ENCODE data around the gene RAB4B.
"Not testable (repeated sequence)": the region's sequence is repeated elsewhere in the genome, so short reads cannot be mapped to it uniquely, and the experiment has no call there.

Gene RAB4B

DNA sequence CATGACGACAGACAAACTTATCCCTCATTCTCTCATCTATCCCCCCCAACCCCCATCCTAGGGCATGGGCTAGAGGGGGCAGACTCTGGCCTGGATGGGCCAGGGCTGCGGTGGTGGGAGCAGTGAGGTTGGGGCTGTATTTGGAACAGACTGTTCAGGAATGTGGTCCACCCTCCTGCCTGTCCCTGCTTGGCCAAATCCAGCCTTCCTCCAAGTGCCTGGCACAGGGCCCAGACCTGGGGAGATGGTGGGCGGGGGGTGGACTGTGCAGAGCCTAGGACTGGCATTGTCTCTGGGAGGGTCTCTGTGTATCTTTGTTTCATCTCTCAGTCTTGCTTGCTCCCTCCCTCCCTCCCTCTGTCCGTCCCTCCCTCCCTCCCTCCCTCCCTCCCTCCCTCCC is 35.1 kb downstream of the RAB4B start:
- no peak overlapping the region for H2BK5ac ChIP-seq (ENCODE audit: low read length)
- H3K4ac ChIP-seq (ENCODE audit: low read length): no peak overlapping the region

DNA sequence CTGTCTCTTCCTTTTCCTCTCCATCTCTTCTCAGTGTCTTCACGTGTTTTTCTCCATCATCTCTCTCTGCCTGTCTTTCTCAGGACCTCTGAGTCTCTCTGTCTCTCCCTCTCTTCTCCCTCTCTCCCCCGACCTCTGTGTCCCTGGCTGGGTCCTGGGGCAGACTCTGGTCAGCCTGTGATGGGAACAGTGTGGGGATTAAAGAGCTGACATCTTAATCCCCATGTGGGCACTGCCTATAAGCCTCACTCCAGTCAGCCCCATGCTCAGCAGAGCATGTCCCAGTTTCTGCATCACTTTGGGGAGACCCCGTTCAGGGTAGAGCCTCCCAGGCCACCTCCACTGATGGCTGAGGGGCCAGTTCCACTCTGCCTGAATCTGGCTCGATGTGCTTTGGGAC is 37.2 kb downstream of the RAB4B start:
- no peaks in the 10 kb centered on the region for H3K79me1 ChIP-seq (ENCODE audit: low read depth, low read length)
- H3K9me3 ChIP-seq (replicated peaks in 1 of 2; ENCODE audit: control insufficient read depth in 2 of 2, insufficient read depth in 1 of 2, low read depth in 1 of 2, low read length in 2 of 2): no peaks in the 10 kb centered on the region
- H3K4me1 ChIP-seq (ENCODE audit: control insufficient read depth in 2 of 2, insufficient read depth in 1 of 2, low read depth in 1 of 2, low read length in 2 of 2): peaks cover 6 to 10% of the 10 kb centered on the region in 2 donors
- H3K9ac ChIP-seq (ENCODE audit: low read depth, low read length, poor library complexity): no peak overlapping the region
- no peak overlapping the region for H3K4me2 ChIP-seq (ENCODE audit: insufficient read depth, low read length, poor library complexity, severe bottlenecking)
- H2AFZ ChIP-seq (ENCODE audit: low read length): no peak overlapping the region
- H4K8ac ChIP-seq (ENCODE audit: low read depth, low read length): no peak overlapping the region
- H3K14ac ChIP-seq (ENCODE audit: low read length): no peak overlapping the region
- H3K4me3 ChIP-seq (ENCODE audit: low read length in 2 of 2): no peak overlapping the region
- no peak overlapping the region for H3K27ac ChIP-seq (replicated peaks; ENCODE audit: low read length)
- H2BK120ac ChIP-seq (ENCODE audit: low read depth, low read length): no peak overlapping the region
- no peak overlapping the region for H3K4ac ChIP-seq (ENCODE audit: low read length)
- WGBS, 2 donors (ENCODE audit: extremely low coverage in 2 of 2, insufficient read length in 2 of 2, insufficient replicate concordance in 1 of 2): no CpG with 5 or more reads among the region's 4 CpGs
- H3K23ac ChIP-seq (ENCODE audit: low read depth, low read length, poor library complexity): no peak overlapping the region
- no peak overlapping the region for H4K91ac ChIP-seq (ENCODE audit: low read depth, low read length, poor library complexity)
- no peaks in the 10 kb centered on the region for H3K27me3 ChIP-seq (ENCODE audit: control insufficient read depth in 3 of 3, insufficient read depth in 3 of 3, low read depth in 1 of 3, low read length in 3 of 3)
- no peak overlapping the region for H2BK15ac ChIP-seq (ENCODE audit: low read length)
- DNase-seq (ENCODE audit: low spot score): no peak
- H2AK5ac ChIP-seq (ENCODE audit: low read depth, low read length): no peak overlapping the region
- no peak overlapping the region for H2BK5ac ChIP-seq (ENCODE audit: low read length)
- no peak overlapping the region for H3K18ac ChIP-seq (ENCODE audit: low read length)
- H2BK12ac ChIP-seq (ENCODE audit: low read length): peak overlapping the region; percentile 41
- peaks cover 0 to under 1% of the 10 kb centered on the region in 2 donors for H3K36me3 ChIP-seq (replicated peaks in 1 of 2; ENCODE audit: control insufficient read depth in 2 of 2, insufficient read depth in 2 of 2, low read length in 2 of 2)

More for the DNA sequence above, 35.1 kb downstream of the RAB4B start:
- no peak overlapping the region for H3K27ac ChIP-seq (replicated peaks; ENCODE audit: low read length)
- no peak overlapping the region for H3K4me2 ChIP-seq (ENCODE audit: insufficient read depth, low read length, poor library complexity, severe bottlenecking)
- H3K9me3 ChIP-seq (replicated peaks in 1 of 2; ENCODE audit: control insufficient read depth in 2 of 2, insufficient read depth in 1 of 2, low read depth in 1 of 2, low read length in 2 of 2): no peaks in the 10 kb centered on the region
- no peak overlapping the region for H2BK15ac ChIP-seq (ENCODE audit: low read length)
- H3K27me3 ChIP-seq (ENCODE audit: control insufficient read depth in 3 of 3, insufficient read depth in 3 of 3, low read depth in 1 of 3, low read length in 3 of 3): no peaks in the 10 kb centered on the region
- H2BK120ac ChIP-seq (ENCODE audit: low read depth, low read length): no peak overlapping the region
- no peak overlapping the region for H3K9ac ChIP-seq (ENCODE audit: low read depth, low read length, poor library complexity)
- H3K18ac ChIP-seq (ENCODE audit: low read length): no peak overlapping the region
- peaks cover 10 to 21% of the 10 kb centered on the region in 2 donors for H3K36me3 ChIP-seq (replicated peaks in 1 of 2; ENCODE audit: control insufficient read depth in 2 of 2, insufficient read depth in 2 of 2, low read length in 2 of 2)
- H2AFZ ChIP-seq (ENCODE audit: low read length): no peak overlapping the region
- WGBS, 2 donors (ENCODE audit: extremely low coverage in 2 of 2, insufficient read length in 2 of 2, insufficient replicate concordance in 1 of 2): no CpG with 5 or more reads among the region's 4 CpGs
- no peak overlapping the region for H2BK12ac ChIP-seq (ENCODE audit: low read length)
- peaks cover 7 to 13% of the 10 kb centered on the region in 2 donors for H3K4me1 ChIP-seq (ENCODE audit: control insufficient read depth in 2 of 2, insufficient read depth in 1 of 2, low read depth in 1 of 2, low read length in 2 of 2)
- H4K91ac ChIP-seq (ENCODE audit: low read depth, low read length, poor library complexity): no peak overlapping the region
- no peak overlapping the region for H3K23ac ChIP-seq (ENCODE audit: low read depth, low read length, poor library complexity)
- H3K79me1 ChIP-seq (ENCODE audit: low read depth, low read length): peaks cover 2% of the 10 kb centered on the region
- no peak overlapping the region for H3K14ac ChIP-seq (ENCODE audit: low read length)
- no peak overlapping the region for H4K8ac ChIP-seq (ENCODE audit: low read depth, low read length)
- no peak overlapping the region for H3K4me3 ChIP-seq (ENCODE audit: low read length in 2 of 2)
- peak overlapping the region; percentile 49 for H2AK5ac ChIP-seq (ENCODE audit: low read depth, low read length)
- no peak for DNase-seq (ENCODE audit: low spot score)

DNA sequence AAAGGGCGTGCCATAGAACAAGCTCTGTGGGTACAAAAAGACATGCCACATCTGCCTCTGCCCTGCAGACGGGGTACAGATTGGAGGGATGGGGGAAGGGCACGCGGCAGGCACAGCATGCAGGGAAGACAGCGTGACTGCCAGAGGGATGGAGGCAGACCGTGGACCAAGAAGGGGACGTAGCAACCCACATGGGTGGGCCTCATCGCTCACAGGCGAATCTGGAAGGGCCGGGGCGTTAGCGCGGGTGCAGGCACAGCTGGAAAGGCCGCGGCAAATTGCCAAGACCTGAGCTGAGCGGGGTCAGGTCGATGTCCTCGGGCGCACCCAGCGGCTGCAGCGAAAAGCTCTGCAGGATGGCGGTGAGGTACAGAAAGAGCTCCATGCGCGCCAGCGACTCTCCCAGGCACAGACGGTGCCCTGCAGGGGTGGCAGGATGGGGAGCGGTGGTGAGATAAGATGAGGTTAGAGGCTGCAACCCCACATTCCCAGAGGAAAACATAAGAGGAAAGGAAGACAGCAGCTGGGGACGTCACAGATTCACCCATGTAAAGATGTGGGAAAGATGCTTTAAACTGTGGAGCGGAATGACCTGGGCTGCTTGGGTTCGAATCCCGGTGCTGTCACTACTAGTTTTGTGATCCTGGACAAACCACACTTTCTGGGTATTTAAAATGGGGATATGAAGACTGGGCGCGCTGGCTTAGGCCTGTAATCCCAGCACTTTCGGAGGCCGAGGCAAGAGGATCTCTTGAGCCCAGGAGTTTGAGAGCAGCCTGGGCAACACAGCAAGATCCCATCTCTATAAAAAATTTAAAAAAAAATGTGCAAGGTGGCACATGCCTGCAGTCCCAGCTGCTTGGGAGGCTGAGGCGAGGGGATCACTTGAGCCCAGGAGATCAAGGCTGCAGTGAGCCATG is 40.7 kb downstream of the RAB4B start:
- DNase-seq (ENCODE audit: low spot score); H2BK12ac ChIP-seq (ENCODE audit: low read length); H2BK120ac ChIP-seq (ENCODE audit: low read depth, low read length); H3K4ac ChIP-seq (ENCODE audit: low read length); H3K27me3 ChIP-seq (ENCODE audit: control insufficient read depth in 3 of 3, insufficient read depth in 3 of 3, low read depth in 1 of 3, low read length in 3 of 3); H2BK15ac ChIP-seq (ENCODE audit: low read length); H3K9me3 ChIP-seq (replicated peaks in 1 of 2; ENCODE audit: control insufficient read depth in 2 of 2, insufficient read depth in 1 of 2, low read depth in 1 of 2, low read length in 2 of 2); H4K91ac ChIP-seq (ENCODE audit: low read depth, low read length, poor library complexity); H3K9ac ChIP-seq (ENCODE audit: low read depth, low read length, poor library complexity); H2BK5ac ChIP-seq (ENCODE audit: low read length); H3K27ac ChIP-seq (replicated peaks; ENCODE audit: low read length); H3K79me1 ChIP-seq (ENCODE audit: low read depth, low read length); H3K4me1 ChIP-seq (ENCODE audit: control insufficient read depth in 2 of 2, insufficient read depth in 1 of 2, low read depth in 1 of 2, low read length in 2 of 2); H3K14ac ChIP-seq (ENCODE audit: low read length); H4K8ac ChIP-seq (ENCODE audit: low read depth, low read length); H3K36me3 ChIP-seq (replicated peaks in 1 of 2; ENCODE audit: control insufficient read depth in 2 of 2, insufficient read depth in 2 of 2, low read length in 2 of 2); H2AK5ac ChIP-seq (ENCODE audit: low read depth, low read length); H3K23ac ChIP-seq (ENCODE audit: low read depth, low read length, poor library complexity): not testable (repeated sequence)
- Histone ChIP-seq H3K4me3 (ENCODE audit: low read length in 2 of 2) (peak overlapping the region; percentile 45 to 68), H2AFZ (ENCODE audit: low read length) (peak overlapping the region; percentile 92), H3K4me2 (ENCODE audit: insufficient read depth, low read length, poor library complexity, severe bottlenecking) (peak overlapping the region; percentile 2), H3K18ac (ENCODE audit: low read length) (peak overlapping the region; percentile 55)
- WGBS, 2 donors (ENCODE audit: extremely low coverage in 2 of 2, insufficient read length in 2 of 2, insufficient replicate concordance in 1 of 2): no CpG with 5 or more reads among the region's 36 CpGs

DNA sequence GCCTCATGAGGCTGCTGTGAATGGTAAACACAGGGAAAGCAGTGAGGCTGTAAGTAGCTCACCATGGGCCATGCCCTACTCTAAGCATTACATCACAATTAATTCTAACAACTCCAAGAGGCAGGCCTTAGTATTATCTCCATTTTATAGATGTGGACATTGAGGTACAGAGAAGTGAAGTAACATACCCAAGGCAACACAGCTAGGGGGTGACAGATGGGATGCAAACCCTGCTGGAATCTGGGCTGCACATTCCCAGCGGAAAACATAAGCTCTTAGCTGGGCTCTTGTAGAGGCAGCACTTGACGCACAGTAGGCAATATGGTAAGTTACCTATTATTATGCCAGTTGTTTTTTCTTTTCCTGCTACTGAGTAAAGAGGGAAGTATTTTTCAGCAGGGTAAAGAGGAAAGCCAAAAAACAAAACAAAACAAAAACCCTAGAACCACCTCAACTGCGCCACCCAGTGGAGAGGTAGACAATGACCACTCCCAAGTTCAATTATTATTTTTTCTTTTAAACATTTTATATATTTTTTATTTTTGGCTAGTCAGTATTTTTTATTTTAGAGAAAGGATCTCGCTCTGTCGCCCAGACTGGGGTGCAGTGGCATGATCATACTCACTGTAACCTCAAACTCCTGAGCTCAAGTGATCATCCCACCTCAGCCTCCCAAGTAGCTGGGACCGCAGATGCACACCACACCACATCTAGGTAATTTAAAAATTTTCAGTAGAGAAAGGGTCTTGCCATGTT is 41.6 kb downstream of the RAB4B start:
- DNase-seq (ENCODE audit: low spot score): not testable (repeated sequence)

More for the DNA sequence above, 41.6 kb downstream of the RAB4B start:
- not testable (repeated sequence) for H4K91ac ChIP-seq (ENCODE audit: low read depth, low read length, poor library complexity); H3K4ac ChIP-seq (ENCODE audit: low read length); H2BK120ac ChIP-seq (ENCODE audit: low read depth, low read length); H3K14ac ChIP-seq (ENCODE audit: low read length); H3K36me3 ChIP-seq (replicated peaks in 1 of 2; ENCODE audit: control insufficient read depth in 2 of 2, insufficient read depth in 2 of 2, low read length in 2 of 2); H3K18ac ChIP-seq (ENCODE audit: low read length); H3K9ac ChIP-seq (ENCODE audit: low read depth, low read length, poor library complexity); H3K4me2 ChIP-seq (ENCODE audit: insufficient read depth, low read length, poor library complexity, severe bottlenecking); H2BK15ac ChIP-seq (ENCODE audit: low read length); H3K9me3 ChIP-seq (replicated peaks in 1 of 2; ENCODE audit: control insufficient read depth in 2 of 2, insufficient read depth in 1 of 2, low read depth in 1 of 2, low read length in 2 of 2); H3K4me3 ChIP-seq (ENCODE audit: low read length in 2 of 2); H4K8ac ChIP-seq (ENCODE audit: low read depth, low read length); H3K23ac ChIP-seq (ENCODE audit: low read depth, low read length, poor library complexity); H3K27me3 ChIP-seq (ENCODE audit: control insufficient read depth in 3 of 3, insufficient read depth in 3 of 3, low read depth in 1 of 3, low read length in 3 of 3); H3K79me1 ChIP-seq (ENCODE audit: low read depth, low read length); H3K4me1 ChIP-seq (ENCODE audit: control insufficient read depth in 2 of 2, insufficient read depth in 1 of 2, low read depth in 1 of 2, low read length in 2 of 2); H2AK5ac ChIP-seq (ENCODE audit: low read depth, low read length); H2BK5ac ChIP-seq (ENCODE audit: low read length); H3K27ac ChIP-seq (replicated peaks; ENCODE audit: low read length); H2AFZ ChIP-seq (ENCODE audit: low read length); H2BK12ac ChIP-seq (ENCODE audit: low read length)
- WGBS, 2 donors (ENCODE audit: extremely low coverage in 2 of 2, insufficient read length in 2 of 2, insufficient replicate concordance in 1 of 2): no CpG with 5 or more reads among the region's 6 CpGs
